K562 treated with DMSO at 1 percent for 24 hours (cell line): Measurements from ENCODE around the gene SNX13. TPM values are rescaled to one million over a fixed set of nuclear protein-coding genes. Genes with fewer than 3 reads are reported as not detected.

Source experiments
- total RNA-seq: library from RNA; unstranded; fragments of 300-600 nt; gene quantifications from 2 replicates; pipeline ENCODE4 v1.2.3, GENCODE V29; 2022; ENCODE audit warnings: low read depth; ENCODE audit not compliant: insufficient read depth

SNX13 gene, protein sequence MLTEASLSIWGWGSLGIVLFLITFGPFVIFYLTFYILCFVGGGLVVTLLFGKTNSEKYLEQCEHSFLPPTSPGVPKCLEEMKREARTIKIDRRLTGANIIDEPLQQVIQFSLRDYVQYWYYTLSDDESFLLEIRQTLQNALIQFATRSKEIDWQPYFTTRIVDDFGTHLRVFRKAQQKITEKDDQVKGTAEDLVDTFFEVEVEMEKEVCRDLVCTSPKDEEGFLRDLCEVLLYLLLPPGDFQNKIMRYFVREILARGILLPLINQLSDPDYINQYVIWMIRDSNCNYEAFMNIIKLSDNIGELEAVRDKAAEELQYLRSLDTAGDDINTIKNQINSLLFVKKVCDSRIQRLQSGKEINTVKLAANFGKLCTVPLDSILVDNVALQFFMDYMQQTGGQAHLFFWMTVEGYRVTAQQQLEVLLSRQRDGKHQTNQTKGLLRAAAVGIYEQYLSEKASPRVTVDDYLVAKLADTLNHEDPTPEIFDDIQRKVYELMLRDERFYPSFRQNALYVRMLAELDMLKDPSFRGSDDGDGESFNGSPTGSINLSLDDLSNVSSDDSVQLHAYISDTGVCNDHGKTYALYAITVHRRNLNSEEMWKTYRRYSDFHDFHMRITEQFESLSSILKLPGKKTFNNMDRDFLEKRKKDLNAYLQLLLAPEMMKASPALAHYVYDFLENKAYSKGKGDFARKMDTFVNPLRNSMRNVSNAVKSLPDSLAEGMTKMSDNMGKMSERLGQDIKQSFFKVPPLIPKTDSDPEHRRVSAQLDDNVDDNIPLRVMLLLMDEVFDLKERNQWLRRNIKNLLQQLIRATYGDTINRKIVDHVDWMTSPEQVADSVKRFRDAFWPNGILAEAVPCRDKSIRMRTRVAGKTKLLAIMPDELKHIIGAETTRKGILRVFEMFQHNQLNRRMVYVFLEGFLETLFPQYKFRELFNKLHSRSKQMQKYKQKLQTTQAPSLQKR
- total RNA-seq: 9.3 and 11.0 TPM in 2 replicates

DNA sequence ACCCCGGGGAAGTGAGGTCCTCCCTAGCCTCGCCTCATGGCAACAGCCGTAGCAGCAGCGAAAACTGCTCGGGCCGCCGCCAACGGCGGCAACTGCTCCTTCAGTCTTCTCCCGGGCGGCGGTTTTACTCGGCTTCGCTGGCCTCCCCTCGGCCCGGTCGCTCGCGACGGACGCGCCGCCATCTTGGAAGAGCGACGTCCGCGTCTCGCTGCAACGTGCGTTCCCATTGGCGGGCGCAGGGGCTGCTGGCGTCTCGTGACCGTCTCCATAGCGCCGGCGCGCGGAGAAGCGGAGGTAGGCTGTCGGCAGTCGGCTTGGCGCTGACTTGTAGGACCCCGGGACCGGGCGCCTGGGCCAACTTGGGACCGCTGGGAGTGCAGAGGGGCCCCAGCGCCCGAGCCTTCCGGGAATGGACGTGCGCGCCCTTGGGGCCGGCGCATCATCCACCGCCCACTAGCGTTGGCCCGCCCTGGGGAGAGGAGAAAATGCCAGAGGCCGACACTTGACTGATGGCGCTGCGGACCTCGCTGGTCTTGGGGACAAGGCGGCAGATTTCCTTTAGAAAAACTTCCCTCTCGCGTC lies at the start of gene SNX13:
TSS of gene SNX13 (minus strand) at position 193 of the 582 bp plus-strand sequence. CDS start 199 bp downstream, outside the sequence.

Other genes with a start within 250 kb of the SNX13 start
- 1.2 and 1.4 TPM in 2 replicates for gene PRPS1L1, start 87.4 kb upstream of the SNX13 start, total RNA-seq